ENCODE data around the gene LAMTOR4. TPM values are rescaled to one million over a fixed set of nuclear protein-coding genes. Genes with fewer than 3 reads are reported as not detected.

The LAMTOR4 gene
- 141 to 188 TPM (median 175 TPM) in 5 replicates for total RNA-seq (2022; extraction: Qiagen RNA extraction; ENCODE audit: low read depth)

GRCh38 chr7:100148559-100149328 lies at the start of gene LAMTOR4:
Gene LAMTOR4, plus strand, starts transcription at chr7:100148918. Its CDS starts 55 bp downstream, at chr7:100148973.

DNA sequence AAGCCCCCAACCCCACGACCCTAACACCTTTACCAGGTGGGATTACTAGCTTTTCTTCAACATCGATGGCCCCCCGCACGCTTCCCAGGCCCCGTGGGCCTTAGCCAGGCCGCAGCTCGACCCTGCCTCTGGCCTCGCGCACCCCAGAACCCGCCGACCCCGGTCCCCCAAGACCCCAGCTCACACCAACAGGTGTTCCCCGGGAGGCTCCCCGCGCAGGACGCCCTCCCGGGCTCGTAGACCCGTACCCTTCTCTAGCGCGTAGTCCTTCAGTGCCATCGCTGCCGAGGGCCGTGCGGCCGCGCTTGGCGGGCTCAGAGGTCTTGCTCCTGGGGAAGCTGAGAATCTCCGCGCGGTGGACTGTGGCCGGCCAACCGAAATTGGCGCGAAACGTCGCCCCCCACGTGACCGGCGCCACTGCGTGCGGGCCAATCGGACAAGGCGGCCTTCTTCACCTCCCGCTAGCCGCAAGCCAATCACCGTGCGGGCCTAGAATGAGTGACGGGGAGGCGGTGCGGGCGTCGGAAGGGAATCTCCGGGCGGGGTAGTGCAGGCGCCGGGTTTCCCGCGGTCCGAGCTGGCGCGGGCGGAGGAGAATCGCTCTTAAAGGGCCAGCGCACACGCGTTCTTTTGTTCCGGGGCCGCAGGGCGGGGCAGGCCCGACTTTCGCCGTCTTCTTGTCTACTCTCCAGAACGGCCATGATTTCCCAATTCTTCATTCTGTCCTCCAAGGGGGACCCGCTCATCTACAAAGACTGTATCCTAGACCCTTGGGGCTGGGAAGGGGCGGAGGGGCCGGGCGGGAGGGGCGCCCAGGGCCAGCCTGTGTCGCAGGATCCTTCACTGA lies 47.5 kb upstream of the LAMTOR4 start, which contains the start of the genes AP4M1 and MCM7:
Gene AP4M1, plus strand, starts transcription at position 628 of the 847 bp plus-strand sequence. Its CDS starts 72 bp downstream, at position 700.
Gene MCM7, minus strand, starts transcription at position 382 of the 847 bp plus-strand sequence. Its CDS starts 103 bp downstream, at position 279.

GRCh38 chr7:100119072-100119969 lies 29.4 kb upstream of the LAMTOR4 start, which contains the start of the genes CNPY4 and TAF6:
Gene CNPY4, plus strand, starts transcription at chr7:100119634. Its CDS starts 111 bp downstream, at chr7:100119745.
Gene TAF6, minus strand, starts transcription at chr7:100119358. Its CDS starts 5,149 bp downstream, at chr7:100114209.

DNA sequence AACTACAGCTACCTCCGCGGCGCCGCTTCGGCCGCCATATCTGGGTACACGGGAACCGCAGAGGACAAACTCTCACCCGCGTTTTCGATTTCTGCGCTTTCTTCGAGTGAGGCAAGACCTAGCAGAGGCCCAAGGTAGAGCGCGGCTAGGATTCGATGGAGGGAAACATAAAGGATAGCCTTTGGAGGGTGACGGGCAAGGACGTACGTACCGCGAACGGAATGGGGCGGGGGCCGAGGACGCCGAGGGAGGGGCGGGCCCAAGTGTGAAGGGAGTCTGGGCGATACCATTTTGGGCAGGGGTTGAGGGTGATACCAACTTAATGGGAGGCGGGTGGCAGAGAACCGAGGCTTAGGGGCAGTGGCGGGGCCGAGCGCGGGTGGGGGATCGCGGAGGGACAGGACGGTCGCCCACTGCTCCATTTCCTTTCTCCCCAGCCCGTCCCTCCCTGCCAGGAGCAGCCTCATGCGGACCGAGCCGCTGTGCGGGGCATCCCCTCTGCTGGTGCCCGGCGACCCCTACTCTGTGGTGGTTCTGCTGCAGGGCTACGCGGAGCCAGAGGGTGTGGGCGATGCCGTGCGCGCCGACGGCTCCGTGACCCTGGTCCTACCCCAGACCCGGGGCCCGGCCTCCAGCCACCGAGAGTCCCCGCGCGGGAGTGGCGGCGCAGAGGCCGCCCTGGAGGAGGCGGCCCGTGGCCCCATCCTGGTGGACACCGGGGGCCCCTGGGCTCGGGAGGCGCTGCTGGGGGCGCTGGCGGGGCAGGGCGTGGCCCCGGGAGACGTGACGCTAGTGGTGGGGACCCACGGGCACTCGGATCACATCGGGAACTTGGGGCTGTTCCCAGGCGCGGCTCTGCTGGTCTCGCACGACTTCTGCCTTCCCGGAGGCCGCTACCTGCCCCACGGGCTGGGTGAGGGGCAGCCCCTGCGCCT lies 21.5 kb upstream of the LAMTOR4 start, which contains the start of gene MBLAC1:
Gene MBLAC1, plus strand, starts transcription at position 37 of the 935 bp plus-strand sequence. Its CDS starts 429 bp downstream, at position 466.

GRCh38 chr7:100158229-100159098 lies 9.7 kb downstream of the LAMTOR4 start, which contains the start of gene TRAPPC14:
Gene TRAPPC14, minus strand, starts transcription at chr7:100158723. Its CDS starts 224 bp downstream, at chr7:100158499.

GRCh38 chr7:100177045-100178001 lies 28.6 kb downstream of the LAMTOR4 start, which contains the start of the genes GPC2 and STAG3:
Gene GPC2, minus strand, starts transcription at chr7:100177381. Its CDS starts 182 bp downstream, at chr7:100177199.
Gene STAG3, plus strand, starts transcription at chr7:100177918. Its CDS starts 2,639 bp downstream, at chr7:100180557.

Other genes with a start within 250 kb of the LAMTOR4 start
- 20.5 to 27.9 TPM (median 26.3 TPM) in 5 replicates for gene TRIM4, start 229.4 kb upstream of the LAMTOR4 start, total RNA-seq (2022; extraction: Qiagen RNA extraction; ENCODE audit: low read depth)
- gene GJC3, start 219.3 kb upstream of the LAMTOR4 start, total RNA-seq (2022; extraction: Qiagen RNA extraction; ENCODE audit: low read depth), result 0.14 to 0.31 TPM (median 0.21 TPM) in 4 of 5 replicates, not detected in the other
- gene AZGP1, start 172.9 kb upstream of the LAMTOR4 start, total RNA-seq (2022; extraction: Qiagen RNA extraction; ENCODE audit: low read depth), result 0.27 TPM in 1 of 5 replicates, not detected in the others
- gene ZKSCAN1, start 133.3 kb upstream of the LAMTOR4 start, total RNA-seq (2022; extraction: Qiagen RNA extraction; ENCODE audit: low read depth), result 6.1 to 9.9 TPM (median 9.2 TPM) in 5 replicates
- 9.3 to 12.1 TPM (median 10.1 TPM) in 5 replicates for gene ZSCAN21, start 99.1 kb upstream of the LAMTOR4 start, total RNA-seq (2022; extraction: Qiagen RNA extraction; ENCODE audit: low read depth)
- gene ZNF3, start 67.2 kb upstream of the LAMTOR4 start, total RNA-seq (2022; extraction: Qiagen RNA extraction; ENCODE audit: low read depth), result 18.2 to 23.1 TPM (median 19.7 TPM) in 5 replicates
- gene COPS6, start 59.9 kb upstream of the LAMTOR4 start, total RNA-seq (2022; extraction: Qiagen RNA extraction; ENCODE audit: low read depth), result 149 to 206 TPM (median 179 TPM) in 5 replicates
- gene MCM7, start 47.5 kb upstream of the LAMTOR4 start, total RNA-seq (2022; extraction: Qiagen RNA extraction; ENCODE audit: low read depth), result 234 to 255 TPM (median 254 TPM) in 5 replicates
- gene AP4M1, start 47.3 kb upstream of the LAMTOR4 start, total RNA-seq (2022; extraction: Qiagen RNA extraction; ENCODE audit: low read depth), result 12.3 to 15.4 TPM (median 14.5 TPM) in 5 replicates
- gene TAF6, start 29.6 kb upstream of the LAMTOR4 start, total RNA-seq (2022; extraction: Qiagen RNA extraction; ENCODE audit: low read depth), result 57.6 to 68.0 TPM (median 64.7 TPM) in 5 replicates
- gene CNPY4, start 29.3 kb upstream of the LAMTOR4 start, total RNA-seq (2022; extraction: Qiagen RNA extraction; ENCODE audit: low read depth), result 10.5 to 12.4 TPM (median 10.8 TPM) in 5 replicates
- gene MBLAC1, start 22.0 kb upstream of the LAMTOR4 start, total RNA-seq (2022; extraction: Qiagen RNA extraction; ENCODE audit: low read depth), result 2.7 to 3.8 TPM (median 3.1 TPM) in 5 replicates
- 8.7 to 16.1 TPM (median 12.9 TPM) in 5 replicates for gene TRAPPC14, start 9.8 kb downstream of the LAMTOR4 start, total RNA-seq (2022; extraction: Qiagen RNA extraction; ENCODE audit: low read depth)
- 0.07 to 0.08 TPM in 2 of 5 replicates, not detected in the others for gene GAL3ST4, start 19.7 kb downstream of the LAMTOR4 start, total RNA-seq (2022; extraction: Qiagen RNA extraction; ENCODE audit: low read depth)
- 0.54 to 1.1 TPM (median 0.96 TPM) in 5 replicates for gene GPC2, start 28.5 kb downstream of the LAMTOR4 start, total RNA-seq (2022; extraction: Qiagen RNA extraction; ENCODE audit: low read depth)
- gene STAG3, start 29.0 kb downstream of the LAMTOR4 start, total RNA-seq (2022; extraction: Qiagen RNA extraction; ENCODE audit: low read depth), result 0.10 to 0.50 TPM (median 0.20 TPM) in 4 of 5 replicates, not detected in the other
- not detected in 5 replicates for gene PVRIG, start 71.0 kb downstream of the LAMTOR4 start, total RNA-seq (2022; extraction: Qiagen RNA extraction; ENCODE audit: low read depth)
- gene SPDYE3, start 158.8 kb downstream of the LAMTOR4 start, total RNA-seq (2022; extraction: Qiagen RNA extraction; ENCODE audit: low read depth), result not detected in 5 replicates
- 17.3 to 30.3 TPM (median 27.1 TPM) in 5 replicates for gene PILRB, start 209.2 kb downstream of the LAMTOR4 start, total RNA-seq (2022; extraction: Qiagen RNA extraction; ENCODE audit: low read depth)
- 3.3 to 6.0 TPM (median 5.8 TPM) in 5 replicates for gene PILRA, start 224.6 kb downstream of the LAMTOR4 start, total RNA-seq (2022; extraction: Qiagen RNA extraction; ENCODE audit: low read depth)